Loucy (cell line): ENCODE results near the gene ZNF624.

ENCODE experiments used
- H2AFZ ChIP-seq: fragments of 200-600 bp; sonication (generic); 2 replicates; pipeline ENCODE4 v1.6.0; 2016; ENCODE audit warnings: antibody characterized with exemption, mild to moderate bottlenecking, low read length, moderate library complexity
- H3F3A ChIP-seq: fragments of 200-600 bp; 2 replicates; pipeline ENCODE4 v1.6.0; 2016; ENCODE audit warnings: antibody characterized with exemption, low read depth, mild to moderate bottlenecking
- H3K27me3 ChIP-seq: fragments of 200-600 bp; sonication (generic); 2 replicates; pipeline ENCODE4 v1.6.1; 2014; ENCODE audit warnings: low read length, mild to moderate bottlenecking; ENCODE audit not compliant: insufficient read depth, poor library complexity, severe bottlenecking
- H3K36me3 ChIP-seq: fragments of 200-600 bp; sonication (generic); 2 replicates; pipeline ENCODE4 v1.6.1; 2016; ENCODE audit warnings: low read length; ENCODE audit not compliant: insufficient read depth
- H3K4me1 ChIP-seq: fragments of 200-600 bp; sonication (generic); 2 replicates; pipeline ENCODE4 v1.5.1; 2014; ENCODE audit warnings: low read length, mild to moderate bottlenecking; ENCODE audit not compliant: insufficient read depth, poor library complexity, severe bottlenecking
- H3K4me2 ChIP-seq: fragments of 200-600 bp; sonication (generic); 2 replicates; pipeline ENCODE4 v1.6.0; 2014; ENCODE audit warnings: antibody characterized with exemption, low read length, low read depth, mild to moderate bottlenecking; ENCODE audit not compliant: poor library complexity, severe bottlenecking
- H3K4me3 ChIP-seq: fragments of 200-600 bp; sonication (generic); 2 replicates; pipeline ENCODE4 v1.5.1; 2014; ENCODE audit warnings: low read length, mild to moderate bottlenecking, mixed read lengths; ENCODE audit not compliant: poor library complexity, severe bottlenecking
- H3K79me2 ChIP-seq: fragments of 200-600 bp; sonication (generic); 2 replicates; pipeline ENCODE4 v1.6.1; 2014; ENCODE audit warnings: low read length; ENCODE audit not compliant: insufficient read depth
- H3K9ac ChIP-seq: fragments of 200-600 bp; sonication (generic); 2 replicates; pipeline ENCODE4 v1.6.0; 2014; ENCODE audit warnings: mild to moderate bottlenecking, low read depth, low read length, moderate library complexity; ENCODE audit not compliant: poor library complexity, severe bottlenecking
- H3K9me2 ChIP-seq: fragments of 200-600 bp; sonication (generic); replicated peaks from 2 replicates; pipeline ENCODE4 v1.6.1; 2016; ENCODE audit warnings: low read depth, low read length, mixed read lengths
- H3K9me3 ChIP-seq: fragments of 200-600 bp; sonication (generic); 2 replicates; pipeline ENCODE4 v1.6.1; 2014; ENCODE audit warnings: mild to moderate bottlenecking, antibody characterized with exemption, low read length, low read depth; ENCODE audit not compliant: insufficient read depth
- H4K20me1 ChIP-seq: fragments of 200-600 bp; sonication (generic); 2 replicates; pipeline ENCODE4 v1.6.0; 2014; ENCODE audit warnings: antibody characterized with exemption, low read length, mild to moderate bottlenecking; ENCODE audit not compliant: insufficient read depth, poor library complexity, severe bottlenecking
- EZH2phosphoT487 ChIP-seq: fragments of 200-600 bp; IDR thresholded peaks from 2 replicates; pipeline ENCODE4 v1.6.1; 2018; ENCODE audit warnings: antibody characterized with exemption, mild to moderate bottlenecking, moderate library complexity, borderline replicate concordance
- TF ChIP-seq, protein P1 (sequence below): fragments of 200-600 bp; sonication (generic); conservative IDR thresholded peaks from 2 replicates; pipeline ENCODE4 v1.5.1; 2014; ENCODE audit warnings: mild to moderate bottlenecking, antibody characterized with exemption, low read length

ZNF624 gene

DNA sequence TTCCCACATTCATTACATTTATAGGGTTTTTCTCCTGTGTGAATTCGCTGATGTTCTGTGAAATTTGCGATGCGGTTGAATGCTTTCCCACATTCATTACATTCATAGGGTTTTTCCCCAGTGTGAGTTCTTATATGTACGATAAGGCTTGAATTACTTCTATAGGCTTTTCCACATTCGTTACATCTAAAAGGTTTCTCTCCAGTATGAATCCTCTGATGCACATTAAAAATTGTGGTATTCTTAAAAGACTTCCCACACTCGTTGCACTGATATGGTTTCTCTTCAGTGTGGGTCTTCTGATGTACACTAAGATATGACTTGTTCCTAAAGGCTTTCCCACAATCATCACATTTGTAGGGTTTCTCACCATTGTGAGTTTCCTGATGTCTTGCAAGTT lies 30.4 kb downstream of the ZNF624 start:
- Histone ChIP-seq H3K79me2 (no peaks in the 10 kb centered on the region), H3K4me1 (no peaks in the 10 kb centered on the region), H3K27me3 (no peaks in the 10 kb centered on the region), H3K9me3 (peaks cover 40% of the 10 kb centered on the region), H2AFZ (no peak overlapping the region), H3F3A (no peaks in the 10 kb centered on the region), H3K36me3 (peaks cover 23% of the 10 kb centered on the region; the same call in 1 of the 2 replicates), H3K4me3 (no peak overlapping the region), H4K20me1 (no peaks in the 10 kb centered on the region), H3K9me2 (no peaks in the 10 kb centered on the region), H3K4me2 (no peak overlapping the region), H3K9ac (no peak overlapping the region)
- TF ChIP-seq EZH2phosphoT487, result no peak
- TF ChIP-seq, protein P1, sequence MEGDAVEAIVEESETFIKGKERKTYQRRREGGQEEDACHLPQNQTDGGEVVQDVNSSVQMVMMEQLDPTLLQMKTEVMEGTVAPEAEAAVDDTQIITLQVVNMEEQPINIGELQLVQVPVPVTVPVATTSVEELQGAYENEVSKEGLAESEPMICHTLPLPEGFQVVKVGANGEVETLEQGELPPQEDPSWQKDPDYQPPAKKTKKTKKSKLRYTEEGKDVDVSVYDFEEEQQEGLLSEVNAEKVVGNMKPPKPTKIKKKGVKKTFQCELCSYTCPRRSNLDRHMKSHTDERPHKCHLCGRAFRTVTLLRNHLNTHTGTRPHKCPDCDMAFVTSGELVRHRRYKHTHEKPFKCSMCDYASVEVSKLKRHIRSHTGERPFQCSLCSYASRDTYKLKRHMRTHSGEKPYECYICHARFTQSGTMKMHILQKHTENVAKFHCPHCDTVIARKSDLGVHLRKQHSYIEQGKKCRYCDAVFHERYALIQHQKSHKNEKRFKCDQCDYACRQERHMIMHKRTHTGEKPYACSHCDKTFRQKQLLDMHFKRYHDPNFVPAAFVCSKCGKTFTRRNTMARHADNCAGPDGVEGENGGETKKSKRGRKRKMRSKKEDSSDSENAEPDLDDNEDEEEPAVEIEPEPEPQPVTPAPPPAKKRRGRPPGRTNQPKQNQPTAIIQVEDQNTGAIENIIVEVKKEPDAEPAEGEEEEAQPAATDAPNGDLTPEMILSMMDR, result no peak

DNA sequence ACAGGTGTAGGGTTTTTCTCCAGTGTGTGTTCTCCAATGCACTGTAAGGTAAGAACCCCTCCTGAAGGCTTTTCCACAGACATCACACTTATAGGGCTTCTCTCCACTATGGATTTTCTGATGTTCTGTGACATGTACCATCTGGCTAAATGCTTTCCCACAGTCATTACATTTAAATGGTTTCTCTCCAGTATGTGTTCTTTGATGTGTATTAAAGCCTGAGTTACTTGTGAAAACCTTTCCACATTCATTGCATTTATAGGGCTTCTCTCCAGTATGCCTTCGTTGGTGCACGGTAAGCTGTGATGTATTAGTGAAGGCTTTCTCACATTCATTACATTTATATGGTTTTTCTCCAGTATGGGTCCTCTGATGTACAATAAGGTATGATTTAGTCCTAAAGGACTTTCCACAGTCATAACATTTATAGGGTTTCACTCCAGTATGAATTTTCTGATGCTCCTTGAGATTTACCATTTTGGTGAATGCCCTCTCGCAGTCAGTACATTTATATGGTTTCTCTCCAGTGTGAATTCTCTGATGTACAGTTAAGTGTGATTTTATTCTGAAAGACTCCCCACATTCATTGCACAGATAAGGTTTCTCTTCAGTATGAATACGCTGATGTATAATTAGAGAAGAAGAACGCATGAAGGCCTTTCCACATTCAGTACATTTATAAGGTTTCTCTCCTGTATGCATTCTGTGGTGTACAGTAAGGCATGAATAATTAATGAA lies 30.9 kb downstream of the ZNF624 start:
- Histone ChIP-seq H4K20me1 (no peaks in the 10 kb centered on the region), H3K9me3 (peaks cover 40% of the 10 kb centered on the region), H3F3A (no peaks in the 10 kb centered on the region), H3K4me3 (no peak overlapping the region), H3K27me3 (no peaks in the 10 kb centered on the region), H3K79me2 (no peaks in the 10 kb centered on the region), H2AFZ (no peak overlapping the region), H3K9me2 (no peaks in the 10 kb centered on the region), H3K4me1 (no peaks in the 10 kb centered on the region), H3K36me3 (peaks cover 23% of the 10 kb centered on the region; the same call in 1 of the 2 replicates), H3K9ac (no peak overlapping the region), H3K4me2 (no peak overlapping the region)
- TF ChIP-seq EZH2phosphoT487, result no peak
- TF ChIP-seq, protein P1, result no peak

DNA sequence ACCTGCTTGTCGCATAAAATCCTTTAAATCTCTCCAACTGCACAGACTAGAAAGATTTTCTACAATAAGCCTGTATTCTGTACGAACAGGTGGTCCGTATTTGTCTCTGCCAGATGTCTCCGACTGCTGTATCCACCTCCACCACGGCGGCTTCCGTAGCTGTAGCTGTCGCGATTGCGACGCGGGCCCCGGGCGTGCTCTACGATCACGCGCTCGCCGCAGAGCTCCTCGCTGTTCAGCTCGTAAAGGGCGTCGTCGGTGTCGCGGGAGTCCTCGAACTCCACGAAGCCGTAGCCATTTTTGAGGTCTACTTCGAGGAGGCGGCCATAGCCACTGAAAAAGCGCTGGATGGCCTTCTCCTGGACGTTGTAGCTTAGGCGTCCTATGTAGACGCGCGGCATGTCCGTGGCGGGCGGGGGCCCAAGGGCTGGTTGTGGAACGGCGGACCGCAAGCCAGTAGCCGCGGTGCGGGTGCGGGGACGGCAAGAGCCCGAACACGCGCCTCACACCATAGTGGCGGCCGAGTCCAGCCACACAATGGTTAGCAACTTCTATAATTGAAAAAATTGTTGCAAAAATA lies 36.1 kb downstream of the ZNF624 start:
- TF ChIP-seq, protein P1, result no peak
- no peak for TF ChIP-seq EZH2phosphoT487
- Histone ChIP-seq H3K36me3 (0 out of 2 replicates have a peak, but pooled peaks cover 4% of the 10 kb centered on the region), H3K4me3 (no peak overlapping the region), H3K9me2 (no peaks in the 10 kb centered on the region), H2AFZ (no peak overlapping the region), H3K4me1 (no peaks in the 10 kb centered on the region), H3F3A (no peaks in the 10 kb centered on the region), H3K27me3 (no peaks in the 10 kb centered on the region), H3K9ac (no peak overlapping the region), H4K20me1 (no peaks in the 10 kb centered on the region), H3K9me3 (peaks cover 25% of the 10 kb centered on the region), H3K4me2 (no peak overlapping the region), H3K79me2 (no peaks in the 10 kb centered on the region)
